Central memory CD8-positive, alpha-beta T cell (primary cell): Measurements from ENCODE around the gene PSMC1.
A peak's percentile ranks its signal among the peaks of the same experiment; 100 is the strongest.

Experiments
- ATAC-seq: fragments of 150-1000 bp; cut with Tn5 transposase; replicated peaks from 2 replicates; pipeline ENCODE4 v1.10.0; 2022; ENCODE audit warnings: mild to moderate bottlenecking, moderate FRiP score, moderate number of reproducible peaks; ENCODE audit not compliant: poor library complexity, severe bottlenecking; ENCODE audit errors: extremely low read depth
- DNase-seq, 2 donors: peaks; one replicate each; pipeline ENCODE4 v3.0.0; 2021; ENCODE audit warnings: low spot score in 2 of 2
- H3K27ac Mint-ChIP-seq: one replicate; pipeline ENCODE4 v1.8.0; 2022; ENCODE audit warnings: low read depth, mild to moderate bottlenecking, moderate library complexity, mixed read lengths
- H3K27me3 Mint-ChIP-seq: one replicate; pipeline ENCODE4 v1.8.0; 2022; ENCODE audit warnings: mixed read lengths
- H3K36me3 Mint-ChIP-seq: one replicate; pipeline ENCODE4 v1.8.0; 2022; ENCODE audit warnings: mild to moderate bottlenecking, moderate library complexity, mixed read lengths; ENCODE audit not compliant: insufficient read depth
- H3K4me1 Mint-ChIP-seq: one replicate; pipeline ENCODE4 v1.8.0; 2022; ENCODE audit warnings: mixed read lengths
- H3K4me3 Mint-ChIP-seq: one replicate; pipeline ENCODE4 v1.8.0; 2022; ENCODE audit warnings: mild to moderate bottlenecking, moderate library complexity, mixed read lengths
- H3K9me3 Mint-ChIP-seq: one replicate; pipeline ENCODE4 v1.8.0; 2022; ENCODE audit warnings: mixed read lengths

Gene PSMC1

DNA sequence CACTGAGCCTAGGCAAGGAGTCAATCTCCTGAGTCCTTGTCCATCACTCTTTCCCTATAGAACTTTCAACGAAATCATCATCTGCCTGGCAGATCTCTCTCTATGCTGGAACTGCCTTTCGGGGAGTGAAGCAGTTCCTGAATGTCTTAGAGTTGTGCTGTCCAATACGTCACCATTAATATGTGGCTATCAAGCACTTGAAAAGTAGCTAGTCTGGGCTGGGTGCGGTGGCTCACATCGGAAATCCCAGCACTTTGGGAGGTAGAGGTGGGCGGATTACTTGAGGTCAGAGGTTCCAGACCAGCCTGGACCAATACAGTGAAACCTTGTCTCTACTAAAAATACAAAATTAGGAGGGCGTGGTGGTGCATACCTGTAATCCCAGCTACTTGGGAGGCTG, 40.3 kb downstream of the PSMC1 start:
- H3K27ac Mint-ChIP-seq = no peak overlapping the region
- H3K4me3 Mint-ChIP-seq = no peak overlapping the region
- DNase-seq (no peak), ATAC-seq (no peak)
- no peaks in the 10 kb centered on the region for H3K9me3 Mint-ChIP-seq
- peaks cover 9% of the 10 kb centered on the region for H3K4me1 Mint-ChIP-seq
- no peaks in the 10 kb centered on the region for H3K27me3 Mint-ChIP-seq
- H3K36me3 Mint-ChIP-seq = peaks cover 39% of the 10 kb centered on the region

- H3K36me3 Mint-ChIP-seq = peaks cover 44% of the 10 kb centered on the region
Observed at GRCh38 chr14:90297876-90298629, 41.7 kb downstream of the PSMC1 start.

GRCh38 chr14:90299408-90299807, 43.1 kb downstream of the PSMC1 start:
- Mint-ChIP-seq H3K4me1 (peaks cover 9% of the 10 kb centered on the region), H3K27ac (peak overlapping the region; percentile 70), H3K9me3 (no peaks in the 10 kb centered on the region), H3K36me3 (peaks cover 43% of the 10 kb centered on the region), H3K4me3 (no peak overlapping the region), H3K27me3 (no peaks in the 10 kb centered on the region)
- no peak for DNase-seq
- no peak for ATAC-seq

More at GRCh38 chr14:90297876-90298629, 41.7 kb downstream of the PSMC1 start:
- Mint-ChIP-seq H3K27me3 (no peaks in the 10 kb centered on the region), H3K9me3 (no peaks in the 10 kb centered on the region), H3K4me3 (no peak overlapping the region), H3K4me1 (peaks cover 9% of the 10 kb centered on the region), H3K27ac (no peak overlapping the region)
- DNase-seq = no peak
- no peak for ATAC-seq

DNA sequence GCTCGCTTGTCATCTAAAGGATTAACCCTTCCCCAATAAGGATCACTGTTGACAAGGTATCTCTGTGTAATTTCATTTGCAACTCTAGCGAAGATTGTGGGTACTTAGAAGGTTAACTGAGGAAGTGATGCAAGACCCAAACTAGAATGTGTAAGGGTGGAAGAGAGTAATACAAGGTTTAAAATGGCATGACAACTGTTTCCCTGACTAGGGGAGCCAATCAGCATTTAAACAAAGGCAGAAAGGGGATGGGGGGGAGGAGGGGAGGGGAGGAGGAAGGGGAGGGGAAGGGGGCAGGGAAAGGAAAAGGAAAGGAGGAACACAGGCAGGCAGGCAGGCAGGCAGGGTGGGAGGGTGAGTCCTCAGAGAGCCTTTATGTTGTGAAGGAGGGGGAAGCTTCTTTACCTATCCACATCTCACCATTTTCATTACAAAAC, 44.3 kb downstream of the PSMC1 start:
- Mint-ChIP-seq H3K27me3 (no peaks in the 10 kb centered on the region), H3K36me3 (peaks cover 47% of the 10 kb centered on the region), H3K27ac (peak overlapping the region; percentile 72), H3K4me3 (no peak overlapping the region), H3K9me3 (no peaks in the 10 kb centered on the region), H3K4me1 (peaks cover 9% of the 10 kb centered on the region)
- ATAC-seq = no peak
- DNase-seq = no peak

GRCh38 chr14:90301122-90301521, 44.8 kb downstream of the PSMC1 start:
- H3K36me3 Mint-ChIP-seq = peaks cover 44% of the 10 kb centered on the region
- H3K27ac Mint-ChIP-seq = peak overlapping the region; percentile 72

GRCh38 chr14:90301668-90302090, 45.3 kb downstream of the PSMC1 start:
- Mint-ChIP-seq H3K27ac (peak overlapping the region; percentile 72), H3K4me3 (no peak overlapping the region), H3K9me3 (no peaks in the 10 kb centered on the region), H3K27me3 (no peaks in the 10 kb centered on the region), H3K4me1 (peaks cover 9% of the 10 kb centered on the region), H3K36me3 (peaks cover 40% of the 10 kb centered on the region)
- DNase-seq (no peak), ATAC-seq (no peak)

More at GRCh38 chr14:90301122-90301521, 44.8 kb downstream of the PSMC1 start:
- DNase-seq (no peak), ATAC-seq (no peak)
- Mint-ChIP-seq H3K27me3 (no peaks in the 10 kb centered on the region), H3K4me3 (no peak overlapping the region), H3K9me3 (no peaks in the 10 kb centered on the region), H3K4me1 (peaks cover 9% of the 10 kb centered on the region)

DNA sequence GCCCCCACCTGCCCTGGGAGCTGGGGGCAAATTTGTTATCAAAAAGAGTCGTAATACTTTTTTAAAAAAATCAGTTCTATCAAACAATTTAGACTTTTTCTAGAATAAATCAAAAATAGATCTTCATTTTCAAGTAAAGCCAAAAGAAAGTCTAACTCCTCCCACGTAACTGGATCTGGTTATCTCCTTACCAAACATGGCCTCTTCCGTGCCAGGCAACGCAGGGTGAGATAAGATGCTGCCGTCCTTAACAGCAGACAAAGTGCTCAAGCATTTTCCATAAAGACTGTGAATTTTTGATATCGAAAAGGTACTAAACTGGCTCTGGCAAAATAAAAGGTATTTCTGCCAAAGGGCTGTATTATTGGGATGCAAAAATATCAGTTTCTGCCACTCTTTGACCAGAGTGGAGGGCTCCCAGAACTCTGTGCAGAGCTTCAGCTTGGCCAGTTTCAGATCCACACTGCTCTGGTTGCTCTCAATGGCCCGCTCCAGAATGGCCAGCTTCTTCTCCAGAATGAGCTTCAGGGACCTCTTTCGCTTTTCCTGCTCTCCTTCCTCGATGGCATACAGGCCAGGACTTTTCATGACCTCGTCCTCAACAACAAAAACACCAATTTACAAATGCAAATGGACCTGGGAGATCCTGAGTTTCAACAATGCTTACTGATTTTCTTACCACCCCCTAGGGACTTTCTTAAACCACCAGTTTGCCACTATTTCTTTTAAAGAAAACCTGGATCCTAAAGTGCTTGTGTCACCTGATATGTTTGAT, 46.4 kb downstream of the PSMC1 start:
- peaks cover 39% of the 10 kb centered on the region for H3K36me3 Mint-ChIP-seq
- H3K4me3 Mint-ChIP-seq = no peak overlapping the region
- H3K27ac Mint-ChIP-seq = no peak overlapping the region
- H3K27me3 Mint-ChIP-seq = no peaks in the 10 kb centered on the region
- H3K4me1 Mint-ChIP-seq = peaks cover 9% of the 10 kb centered on the region
- no peak for ATAC-seq
- H3K9me3 Mint-ChIP-seq = no peaks in the 10 kb centered on the region
- no peak for DNase-seq

GRCh38 chr14:90303473-90303872, 47.1 kb downstream of the PSMC1 start:
- Mint-ChIP-seq H3K27ac (no peak overlapping the region), H3K4me3 (no peak overlapping the region), H3K9me3 (no peaks in the 10 kb centered on the region), H3K4me1 (peaks cover 9% of the 10 kb centered on the region), H3K36me3 (peaks cover 37% of the 10 kb centered on the region), H3K27me3 (no peaks in the 10 kb centered on the region)
- ATAC-seq (no peak), DNase-seq (no peak)

DNA sequence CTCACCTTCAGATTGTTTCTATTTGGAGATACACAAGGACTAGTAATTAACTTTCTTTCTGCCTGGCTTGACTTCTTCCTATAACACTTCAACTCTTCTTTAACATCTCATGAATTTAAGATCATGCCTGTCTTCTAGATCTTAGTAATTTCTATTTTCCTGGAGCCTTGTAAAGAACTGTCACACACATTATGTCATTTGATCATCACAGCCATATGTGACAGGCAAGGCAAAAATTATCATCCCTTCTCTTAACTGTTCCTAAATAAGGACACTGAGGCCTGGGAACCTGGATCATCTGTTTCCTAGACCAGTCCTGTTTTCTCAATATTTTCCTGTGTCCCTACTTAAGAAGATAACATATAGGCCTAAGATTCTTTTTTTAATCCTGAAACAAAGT, 48.1 kb downstream of the PSMC1 start:
- no peak for DNase-seq
- H3K4me3 Mint-ChIP-seq = no peak overlapping the region
- no peak for ATAC-seq
- no peaks in the 10 kb centered on the region for H3K27me3 Mint-ChIP-seq
- no peaks in the 10 kb centered on the region for H3K9me3 Mint-ChIP-seq
- H3K4me1 Mint-ChIP-seq = peaks cover 9% of the 10 kb centered on the region
- peak overlapping the region; percentile 9 for H3K27ac Mint-ChIP-seq
- H3K36me3 Mint-ChIP-seq = peaks cover 37% of the 10 kb centered on the region

- Mint-ChIP-seq H3K4me1 (peaks cover 9% of the 10 kb centered on the region), H3K4me3 (no peak overlapping the region), H3K27me3 (no peaks in the 10 kb centered on the region), H3K27ac (no peak overlapping the region), H3K36me3 (peaks cover 37% of the 10 kb centered on the region), H3K9me3 (no peaks in the 10 kb centered on the region)
- ATAC-seq (no peak), DNase-seq (no peak)
Observed at GRCh38 chr14:90305176-90305601, 48.8 kb downstream of the PSMC1 start.

GRCh38 chr14:90308561-90308960, 52.2 kb downstream of the PSMC1 start:
- Mint-ChIP-seq H3K9me3 (no peaks in the 10 kb centered on the region), H3K36me3 (peaks cover 42% of the 10 kb centered on the region), H3K4me3 (no peak overlapping the region), H3K4me1 (no peaks in the 10 kb centered on the region), H3K27ac (no peak overlapping the region), H3K27me3 (no peaks in the 10 kb centered on the region)
- ATAC-seq (no peak), DNase-seq (no peak)

GRCh38 chr14:90317286-90317685, 60.9 kb downstream of the PSMC1 start:
- no peak for DNase-seq

GRCh38 chr14:90318016-90318415, 61.7 kb downstream of the PSMC1 start:
- ATAC-seq (no peak), DNase-seq (no peak)
- Mint-ChIP-seq H3K36me3 (peaks cover 34% of the 10 kb centered on the region), H3K4me1 (peaks cover 20% of the 10 kb centered on the region), H3K27me3 (no peaks in the 10 kb centered on the region), H3K4me3 (no peak overlapping the region), H3K9me3 (no peaks in the 10 kb centered on the region), H3K27ac (no peak overlapping the region)

More at GRCh38 chr14:90317286-90317685, 60.9 kb downstream of the PSMC1 start:
- Mint-ChIP-seq H3K27ac (peak overlapping the region; percentile 30), H3K4me1 (peaks cover 20% of the 10 kb centered on the region), H3K27me3 (no peaks in the 10 kb centered on the region), H3K9me3 (no peaks in the 10 kb centered on the region), H3K36me3 (peaks cover 36% of the 10 kb centered on the region), H3K4me3 (no peak overlapping the region)
- ATAC-seq = no peak
